Measurements from ENCODE around the gene GGT7. TPM values are rescaled to one million over a fixed set of nuclear protein-coding genes. Genes with fewer than 3 reads are reported as not detected.

Gene GGT7
- total and polyA plus RNA-seq, 9 of the 15 experiments (the other 6 are each of a cell fraction or from before 2014, with no cell fraction given): 0.04 to 18.3 (median 5.9) TPM

DNA sequence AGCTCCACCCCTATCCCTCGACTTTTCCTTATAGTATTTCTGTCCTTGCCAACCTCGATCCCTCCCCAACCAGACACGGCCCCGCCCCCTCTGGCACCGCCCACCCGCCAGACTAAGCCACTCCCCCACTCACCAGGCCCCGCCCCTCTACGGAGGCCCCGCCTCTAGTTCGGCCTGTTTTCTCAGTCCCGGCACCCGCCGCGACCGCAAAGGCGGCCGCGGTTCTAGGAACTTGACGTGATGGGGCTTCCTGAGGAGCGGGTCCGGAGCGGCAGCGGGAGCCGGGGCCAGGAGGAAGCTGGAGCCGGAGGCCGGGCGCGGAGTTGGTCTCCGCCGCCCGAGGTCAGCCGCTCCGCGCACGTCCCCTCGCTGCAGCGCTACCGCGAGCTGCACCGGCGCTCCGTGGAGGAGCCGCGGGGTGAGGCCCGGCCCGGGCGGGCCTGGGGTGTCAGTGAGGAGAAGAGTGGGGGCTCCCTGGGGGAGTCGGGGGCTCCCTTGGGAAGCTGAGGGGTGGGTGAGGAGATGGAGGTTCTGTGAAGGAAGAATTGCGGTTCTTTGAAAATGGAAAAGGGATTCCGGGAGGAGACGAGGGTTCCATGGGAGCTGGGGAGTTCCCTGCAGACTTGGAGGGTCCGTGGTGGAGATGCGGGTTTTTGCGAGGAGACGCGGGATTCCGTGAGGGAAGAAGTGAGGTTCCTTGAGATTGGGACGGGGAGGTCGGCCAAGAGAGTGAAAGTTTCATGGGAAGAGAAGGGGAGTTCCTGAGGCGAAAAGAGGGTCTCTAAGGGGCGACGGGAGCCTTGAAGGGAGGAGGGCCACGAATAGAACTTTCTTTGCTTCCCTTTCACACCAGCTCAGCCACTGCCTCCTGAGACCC lies 4.0 kb upstream of the GGT7 start, which contains the start of gene ACSS2 (continued):
- TF ChIP-seq ZBTB11 (CRISPR knock-in tag; IDR thresholded peaks at IDR 0.05) (0 out of 6 replicates have a peak, but pooled peaks of 1 of the 3 experiments have one; percentile 43), HMBOX1 (IDR thresholded peaks at IDR 0.05) (no peak), SOX6 (IDR thresholded peaks at IDR 0.05) (no peak), ZNF311 (CRISPR knock-in tag; IDR thresholded peaks at IDR 0.05) (no peak), SIN3A (IDR thresholded peaks at IDR 0.05; ENCODE audit: borderline replicate concordance in 2 of 2, control insufficient read depth in 1 of 2, low read depth in 2 of 2, low read length in 2 of 2) (peak in 1 of 2 experiments; percentile 22; a peak in 1 of 4 replicates), SMAD4 (CRISPR knock-in tag; conservative IDR thresholded peaks at IDR 0.05) (peak; percentile 60), ADNP (tag; IDR thresholded peaks at IDR 0.05) (no peak), MTA2 (IDR thresholded peaks at IDR 0.05; ENCODE audit: low read depth) (no peak), ZNF639 (CRISPR knock-in tag; conservative IDR thresholded peaks at IDR 0.05 in 1 of 2, IDR thresholded peaks at IDR 0.05 in 1 of 2) (peak in 1 of 2 experiments; percentile 81; a peak in 2 of 4 replicates), SETDB1 (IDR thresholded peaks at IDR 0.05; ENCODE audit: low read length) (no peak)
